Type B pancreatic cell (in vitro differentiated cells): ENCODE measurements around the gene OSBPL5. TPM values are rescaled to one million over a fixed set of nuclear protein-coding genes. Genes with fewer than 3 reads are reported as not detected.

Experiments used
- DNase-seq: peaks from one replicate; pipeline ENCODE4 v3.0.0; 2021; ENCODE audit warnings: mixed read lengths; ENCODE audit not compliant: unreplicated experiment; ENCODE audit errors: extremely low spot score
- H3K27ac Mint-ChIP-seq: 2 replicates; pipeline ENCODE4 v1.8.0; 2021; ENCODE audit warnings: mild to moderate bottlenecking, mixed read lengths
- H3K27me3 Mint-ChIP-seq: 2 replicates; pipeline ENCODE4 v1.8.0; 2021; ENCODE audit warnings: mixed read lengths
- H3K36me3 Mint-ChIP-seq: 2 replicates; pipeline ENCODE4 v1.8.0; 2021; ENCODE audit warnings: mixed read lengths
- H3K4me1 Mint-ChIP-seq: one replicate; pipeline ENCODE4 v1.8.0; 2021; ENCODE audit warnings: mixed read lengths; ENCODE audit not compliant: unreplicated experiment
- H3K4me3 Mint-ChIP-seq: 2 replicates; pipeline ENCODE4 v1.8.0; 2021; ENCODE audit warnings: mild to moderate bottlenecking, mixed read lengths
- H3K9me3 Mint-ChIP-seq: 2 replicates; pipeline ENCODE4 v1.8.0; 2021; ENCODE audit warnings: mixed read lengths
- CTCF ChIP-seq: fragments of 200-600 bp; sonication (generic); conservative IDR thresholded peaks from 2 replicates; pipeline ENCODE4 v1.5.0; 2021; ENCODE audit warnings: antibody characterized with exemption, mild to moderate bottlenecking
- total RNA-seq: library from RNA; stranded (reverse); gene quantifications from 2 replicates; pipeline ENCODE4 v1.2.1, GENCODE V29; 2021; ENCODE audit warnings: low replicate concordance

The OSBPL5 gene
- total RNA-seq, 1 donor from 2014 or later, result 33.1 TPM

- H3K4me1 Mint-ChIP-seq, result peaks cover 5% of the 10 kb centered on the region
- no peaks in the 10 kb centered on the region for H3K27me3 Mint-ChIP-seq
- H3K4me3 Mint-ChIP-seq, result no peak overlapping the region
- H3K36me3 Mint-ChIP-seq, result no peaks in the 10 kb centered on the region
- TF ChIP-seq CTCF, result no peak
- H3K27ac Mint-ChIP-seq, result no peak overlapping the region
- DNase-seq, result no peak
- no peaks in the 10 kb centered on the region for H3K9me3 Mint-ChIP-seq
Observed at GRCh38 chr11:3138178-3139085, 26.7 kb downstream of the OSBPL5 start.

- H3K27me3 Mint-ChIP-seq, result no peaks in the 10 kb centered on the region
- no peaks in the 10 kb centered on the region for H3K36me3 Mint-ChIP-seq
- TF ChIP-seq CTCF, result no peak
- no peak overlapping the region for H3K27ac Mint-ChIP-seq
- H3K9me3 Mint-ChIP-seq, result no peaks in the 10 kb centered on the region
- H3K4me3 Mint-ChIP-seq, result no peak overlapping the region
- H3K4me1 Mint-ChIP-seq, result peaks cover 5% of the 10 kb centered on the region
- DNase-seq, result no peak
Observed at GRCh38 chr11:3137486-3138177, 27.5 kb downstream of the OSBPL5 start.

GRCh38 chr11:3136546-3137455, 28.3 kb downstream of the OSBPL5 start:
- Mint-ChIP-seq H3K4me1 (no peaks in the 10 kb centered on the region), H3K36me3 (no peaks in the 10 kb centered on the region), H3K27me3 (no peaks in the 10 kb centered on the region), H3K4me3 (no peak overlapping the region), H3K9me3 (no peaks in the 10 kb centered on the region), H3K27ac (no peak overlapping the region)
- no peak for DNase-seq
- TF ChIP-seq CTCF, result no peak

- TF ChIP-seq CTCF, result no peak
- DNase-seq, result no peak
- Mint-ChIP-seq H3K4me1 (no peaks in the 10 kb centered on the region), H3K27me3 (no peaks in the 10 kb centered on the region), H3K9me3 (no peaks in the 10 kb centered on the region), H3K36me3 (no peaks in the 10 kb centered on the region), H3K27ac (no peak overlapping the region), H3K4me3 (no peak overlapping the region)
Observed at GRCh38 chr11:3135481-3136440, 29.3 kb downstream of the OSBPL5 start.
